Activated CD4-positive, alpha-beta T cell treated with anti-CD3 and anti-CD28 coated beads, Interleukin-2, amount 50 U/mL, for 48 hours (primary cell): Measurements from ENCODE around the gene RFX2.
"Not testable (repeated sequence)": the region's sequence is repeated elsewhere in the genome, so short reads cannot be mapped to it uniquely, and the experiment has no call there.

Source experiments
- DNase-seq, 2 experiments: peaks; one replicate each; pipeline ENCODE4 v3.0.0-alpha.2; 2020

Gene RFX2

GRCh38 chr19:5966941-5967340 lies 143.4 kb downstream of the RFX2 start:
- DNase-seq = no peak

DNA sequence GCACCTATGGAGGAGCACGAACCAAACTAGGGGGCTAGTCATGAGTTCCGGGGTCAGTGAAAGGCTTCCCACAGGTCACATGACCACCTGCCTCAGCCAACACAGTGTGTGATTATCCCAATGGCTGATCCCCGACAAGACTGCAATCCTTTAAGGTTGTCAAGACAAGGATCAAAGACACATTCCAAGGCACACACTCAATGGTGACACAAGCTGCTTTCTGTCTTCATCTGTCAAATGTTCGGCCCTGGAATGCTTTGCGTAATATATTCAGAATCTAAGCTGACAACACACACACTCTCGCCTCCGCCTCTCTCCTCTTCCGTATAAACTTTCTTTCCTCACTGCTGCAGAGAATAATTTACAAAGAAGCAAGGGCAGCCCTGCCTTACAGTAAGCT lies 144.1 kb downstream of the RFX2 start:
- no peak for DNase-seq

GRCh38 chr19:5964816-5965565 lies 145.3 kb downstream of the RFX2 start:
- no peak for DNase-seq

DNA sequence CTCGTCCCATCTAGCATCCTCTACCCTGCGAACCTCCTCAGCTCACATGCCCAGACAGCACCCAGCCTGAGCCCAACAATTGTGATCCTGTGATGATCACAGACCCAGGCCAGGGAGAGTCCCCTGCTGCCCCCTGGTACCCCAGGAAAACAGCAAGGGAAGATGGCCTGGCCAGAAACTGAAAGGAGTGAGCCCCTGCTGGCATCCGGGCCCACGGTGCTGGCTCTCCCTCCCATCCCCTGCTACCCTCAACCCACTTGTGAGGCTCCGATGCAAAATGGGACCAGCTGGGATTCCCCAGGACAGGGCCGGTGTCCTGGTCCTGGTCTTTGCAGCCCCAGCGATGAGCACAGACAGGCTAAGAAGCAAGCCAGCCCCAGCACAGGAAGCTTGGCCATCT lies 146.4 kb downstream of the RFX2 start:
- DNase-seq = no peak

DNA sequence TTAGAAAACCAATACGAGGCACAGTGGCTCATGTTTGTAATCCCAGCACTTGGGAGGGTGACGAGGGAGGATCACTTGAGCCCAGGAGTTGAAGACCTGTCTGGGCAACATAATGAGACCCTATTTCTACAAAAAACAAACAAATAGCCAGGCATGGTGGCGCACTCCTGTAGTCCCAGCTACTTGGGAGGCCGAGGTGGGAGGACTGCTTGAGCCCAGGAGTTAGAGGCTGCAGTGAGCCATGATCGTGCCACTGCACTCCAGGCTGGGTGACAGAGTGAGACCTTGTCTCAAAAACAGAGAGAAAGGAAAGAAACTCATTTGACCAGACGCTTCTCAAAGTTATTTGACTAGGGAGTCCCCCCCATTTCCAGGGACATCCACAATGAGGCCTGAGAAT lies 147.0 kb downstream of the RFX2 start:
- not testable (repeated sequence) for DNase-seq

DNA sequence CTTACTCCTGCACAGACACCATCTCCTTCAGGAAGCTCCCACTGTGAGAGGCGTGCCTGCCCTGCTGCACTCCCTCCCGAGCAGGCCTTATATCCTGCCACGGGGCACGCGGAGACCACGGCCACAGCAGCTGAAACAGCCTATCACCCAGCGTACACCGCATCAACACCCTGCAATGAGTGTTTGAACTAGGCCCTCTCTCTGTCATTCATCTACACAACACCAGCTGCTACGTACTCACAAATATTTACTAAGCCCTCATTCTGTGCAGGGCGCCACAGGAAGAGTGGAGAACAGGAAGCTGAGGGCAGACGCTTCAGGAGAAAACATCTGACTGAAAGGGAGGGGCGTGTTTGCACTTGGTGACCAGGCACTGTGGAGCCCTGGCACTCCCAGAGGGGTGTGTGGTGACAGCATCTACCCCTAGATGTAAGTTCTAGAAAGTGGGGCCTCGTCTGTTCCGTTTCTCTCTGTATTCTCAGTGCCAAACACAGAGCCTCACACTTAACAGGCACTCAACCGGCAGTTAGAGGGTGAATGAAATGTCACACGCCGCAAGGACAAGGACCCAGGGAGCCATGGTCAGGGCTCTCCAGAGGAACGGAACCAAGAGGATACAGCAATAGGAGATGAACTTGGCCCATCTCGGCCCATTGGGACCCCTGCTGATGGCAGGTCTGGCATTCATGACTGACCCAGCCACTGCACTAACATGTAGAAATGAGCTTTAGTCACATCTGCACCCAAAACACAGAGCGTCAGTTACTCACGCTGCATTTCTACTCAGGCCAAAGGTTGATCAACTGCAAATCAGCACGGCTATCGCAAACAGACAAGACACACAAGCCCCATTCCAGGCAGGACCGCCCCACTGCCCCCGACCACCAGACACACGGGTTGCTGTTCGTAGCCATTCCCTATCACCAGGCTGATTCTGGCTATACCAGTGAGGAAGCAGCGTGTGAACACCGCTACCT lies 148.0 kb downstream of the RFX2 start:
- DNase-seq = peak; percentile 48 to 61

- DNase-seq = not testable (repeated sequence)
Observed at GRCh38 chr19:5961641-5961968, 148.7 kb downstream of the RFX2 start.

- no peak for DNase-seq
Observed at GRCh38 chr19:5960005-5961001, 150.0 kb downstream of the RFX2 start.

GRCh38 chr19:5959260-5960004 lies 150.9 kb downstream of the RFX2 start:
- no peak for DNase-seq

GRCh38 chr19:5958851-5959122 lies 151.5 kb downstream of the RFX2 start:
- no peak for DNase-seq

DNA sequence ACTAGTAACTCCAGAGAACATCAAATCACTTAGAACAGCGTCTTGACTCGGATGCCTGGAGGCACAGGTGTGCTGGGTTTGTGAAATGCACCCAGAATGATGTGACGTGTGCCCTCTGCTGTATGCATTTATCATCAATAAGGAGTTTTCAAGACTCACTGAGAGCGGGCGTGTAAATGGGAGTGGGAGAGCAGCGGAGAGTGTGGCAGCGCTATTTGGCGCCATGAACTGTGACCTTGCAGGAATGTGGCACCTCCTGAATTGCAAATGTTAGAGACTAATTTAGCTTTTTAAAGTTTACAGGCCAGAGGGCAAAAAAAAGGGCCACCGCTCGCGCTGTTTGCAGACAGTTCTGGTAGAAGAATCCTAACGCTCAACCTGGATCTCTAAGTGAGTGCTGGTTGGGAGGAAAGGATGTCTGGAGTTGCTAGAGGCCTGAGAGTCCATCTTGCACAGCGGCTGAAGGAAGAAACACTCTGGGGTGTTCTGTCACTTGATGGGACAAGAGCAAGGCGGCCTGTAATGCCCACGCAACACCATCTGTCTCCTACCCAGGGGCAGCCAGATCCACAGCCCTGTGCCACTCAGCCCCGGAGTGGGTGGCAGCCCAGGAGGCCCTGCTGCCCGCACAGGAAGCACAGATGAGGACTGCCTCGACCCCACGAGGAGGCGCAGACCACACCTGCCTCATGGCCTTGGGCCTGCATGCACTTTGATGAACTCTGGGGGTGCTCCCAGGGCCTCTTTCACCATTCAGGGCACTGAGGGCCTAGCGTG lies 152.0 kb downstream of the RFX2 start:
- DNase-seq = no peak

DNA sequence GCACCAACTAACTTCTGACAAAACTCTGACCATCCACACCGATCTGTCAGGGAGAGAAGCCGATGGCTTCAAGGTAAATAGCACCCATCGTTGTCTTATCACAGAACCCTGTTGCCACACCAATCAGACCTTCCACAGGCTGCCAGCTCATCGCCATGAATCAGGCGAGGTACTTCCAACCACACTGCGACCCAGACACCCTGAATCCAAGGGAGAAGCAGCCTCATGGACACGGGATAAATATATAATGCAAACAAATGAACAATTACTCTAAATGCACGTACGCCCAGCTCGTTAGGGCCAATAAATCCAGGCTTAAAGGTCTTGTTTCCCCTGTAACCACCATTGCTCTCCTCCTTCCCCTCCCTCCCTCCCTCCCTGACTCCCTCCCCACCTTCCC lies 153.1 kb downstream of the RFX2 start:
- DNase-seq = no peak

- DNase-seq = no peak
Observed at GRCh38 chr19:5956728-5957127, 153.6 kb downstream of the RFX2 start.

GRCh38 chr19:5956323-5956722 lies 154.0 kb downstream of the RFX2 start:
- DNase-seq = no peak

GRCh38 chr19:5955636-5955935 lies 154.7 kb downstream of the RFX2 start:
- DNase-seq = no peak

GRCh38 chr19:5954293-5954692 lies 156.0 kb downstream of the RFX2 start:
- no peak for DNase-seq

GRCh38 chr19:5953680-5954213 lies 156.6 kb downstream of the RFX2 start:
- DNase-seq = peak; percentile 41 to 58

DNA sequence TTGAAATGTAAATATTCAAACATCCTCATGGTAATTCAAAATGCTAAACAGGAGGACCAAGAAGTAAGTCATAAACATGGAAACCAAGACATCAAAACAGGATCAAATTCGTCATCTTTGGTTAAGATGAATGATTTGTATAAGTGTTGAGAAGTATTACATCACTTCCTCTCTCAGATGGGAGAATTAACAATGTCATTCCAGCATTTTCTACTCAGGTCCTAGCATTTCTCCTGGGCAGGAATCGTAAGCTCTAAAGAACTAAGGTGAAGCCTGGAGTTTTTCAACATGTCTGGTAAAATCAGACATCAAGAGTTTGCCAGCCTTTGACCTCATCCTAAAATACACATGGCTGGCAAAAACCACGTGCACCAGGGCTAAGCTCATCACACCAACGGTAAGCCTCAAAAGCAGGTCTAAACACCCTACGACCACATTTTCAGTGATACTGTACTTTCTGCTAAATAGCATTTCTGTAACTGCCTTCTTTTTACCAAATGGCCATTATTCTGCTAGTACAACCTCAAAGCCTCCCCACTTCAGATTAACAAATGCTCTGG lies 157.2 kb downstream of the RFX2 start:
- DNase-seq = no peak

GRCh38 chr19:5952193-5953029 lies 157.9 kb downstream of the RFX2 start:
- no peak for DNase-seq

GRCh38 chr19:5951338-5951861 lies 158.9 kb downstream of the RFX2 start:
- no peak for DNase-seq
